HepG2 (cell line): ENCODE data around the gene PEA15. TPM values are rescaled to one million over a fixed set of nuclear protein-coding genes. Genes with fewer than 3 reads are reported as not detected.

ENCODE experiments used
- CBFB ChIP-seq: sonication (generic); formaldehyde crosslinking; IDR thresholded peaks from 2 replicates; pipeline ENCODE4 v1.4.0; 2020; ENCODE audit warnings: missing genetic modification reagents
- CENPX ChIP-seq: sonication (generic); formaldehyde crosslinking; IDR thresholded peaks from 2 replicates; pipeline ENCODE4 v1.9.0; 2021; ENCODE audit warnings: mild to moderate bottlenecking, missing genetic modification reagents, moderate library complexity
- DPF2 ChIP-seq: sonication (generic); formaldehyde crosslinking; IDR thresholded peaks from 2 replicates; pipeline ENCODE4 v1.4.0; 2020; ENCODE audit warnings: mild to moderate bottlenecking, low read depth, missing genetic modification reagents, borderline replicate concordance
- EP300 ChIP-seq, 3 experiments: sonication (generic) in 1 of 3; formaldehyde crosslinking in 1 of 3; IDR thresholded peaks; 2 replicates each; pipeline versions ENCODE4 v1.5.1 to v1.6.1; 2011 to 2020; ENCODE audit warnings: low read depth in 2 of 3, low read length in 2 of 3, borderline replicate concordance in 1 of 3, improper control_type of control experiment in 1 of 3, mild to moderate bottlenecking in 1 of 3, missing genetic modification reagents in 1 of 3, moderate library complexity in 1 of 3
- KLF11 ChIP-seq: IDR thresholded peaks from 2 replicates; pipeline ENCODE4 v1.6.1; 2016; ENCODE audit warnings: missing compliant biosample characterization
- PTBP1 ChIP-seq: fragments of 200-400 bp; formaldehyde crosslinking; IDR thresholded peaks from 2 replicates; pipeline ENCODE4 v1.6.1; 2018; ENCODE audit warnings: low read length, low read depth; ENCODE audit not compliant: poor library complexity, severe bottlenecking
- REXO4 ChIP-seq: sonication (generic); formaldehyde crosslinking; IDR thresholded peaks from 2 replicates; pipeline ENCODE4 v1.8.0; 2022; ENCODE audit warnings: missing genetic modification reagents, mild to moderate bottlenecking, borderline replicate concordance
- SP140L ChIP-seq: sonication (generic); formaldehyde crosslinking; IDR thresholded peaks from 2 replicates; pipeline ENCODE4 v1.4.0; 2020; ENCODE audit warnings: missing genetic modification reagents, borderline replicate concordance
- SP5 ChIP-seq: IDR thresholded peaks from 2 replicates; pipeline ENCODE4 v1.6.1; 2016; ENCODE audit warnings: low read depth, borderline replicate concordance
- TARDBP ChIP-seq: sonication (generic); formaldehyde crosslinking; IDR thresholded peaks from 2 replicates; pipeline ENCODE4 v1.8.0; 2022; ENCODE audit warnings: mild to moderate bottlenecking, missing genetic modification reagents
- TOE1 ChIP-seq: sonication (generic); formaldehyde crosslinking; IDR thresholded peaks from 2 replicates; pipeline ENCODE4 v1.4.0; 2020; ENCODE audit warnings: mild to moderate bottlenecking, missing genetic modification reagents
- ZNF317 ChIP-seq: sonication (generic); formaldehyde crosslinking; IDR thresholded peaks from 2 replicates; pipeline ENCODE4 v1.5.0; 2020; ENCODE audit warnings: mild to moderate bottlenecking, missing genetic modification reagents
- ZNF33B ChIP-seq: sonication (generic); formaldehyde crosslinking; IDR thresholded peaks from 2 replicates; pipeline ENCODE4 v1.5.1; 2020; ENCODE audit warnings: mild to moderate bottlenecking, missing genetic modification reagents
- ZNF558 ChIP-seq: sonication (generic); formaldehyde crosslinking; IDR thresholded peaks from 2 replicates; pipeline ENCODE4 v1.9.0; 2022; ENCODE audit warnings: mild to moderate bottlenecking, missing genetic modification reagents, borderline replicate concordance
- ZNF75D ChIP-seq: sonication (generic); formaldehyde crosslinking; IDR thresholded peaks from 2 replicates; pipeline ENCODE4 v1.8.1; 2023; ENCODE audit warnings: missing genetic modification reagents, mild to moderate bottlenecking, borderline replicate concordance
- ZNF891 ChIP-seq: sonication (generic); formaldehyde crosslinking; IDR thresholded peaks from 2 replicates; pipeline ENCODE4 v1.5.0; 2020; ENCODE audit warnings: mild to moderate bottlenecking, missing genetic modification reagents
- polyA plus RNA-seq, 8 experiments: library from polyadenylated mRNA; depleted of rRNA in 3 of 8; stranded (reverse) in 7 of 8; unstranded in 1 of 8; fragments of >200 nt; fragmentation: Illumina TruSeq in 4 of 8; extraction: Trizol in 4 of 8; gene quantifications; 2 replicates each; pipeline versions ENCODE4 v1.2.1 to v1.2.3, GENCODE V29; 2011 to 2016; ENCODE audit warnings: low read depth in 4 of 8, missing spikeins in 1 of 8, mixed read lengths in 1 of 8; ENCODE audit not compliant: insufficient read depth in 1 of 8
- total RNA-seq, 5 experiments: library from RNA; depleted of rRNA; stranded (reverse); fragments of >200 nt; fragmentation: Illumina TruSeq; extraction: Trizol; gene quantifications; 2 replicates each; pipeline ENCODE4 v1.2.3, GENCODE V29; 2016; ENCODE audit warnings: low read depth in 1 of 5
- TF ChIP-seq, protein P1 (sequence below): sonication (generic); formaldehyde crosslinking; IDR thresholded peaks from 2 replicates; pipeline ENCODE4 v1.4.0; 2020; ENCODE audit warnings: missing genetic modification reagents, mild to moderate bottlenecking, borderline replicate concordance
- TF ChIP-seq, protein P2 (sequence below): sonication (generic); formaldehyde crosslinking; IDR thresholded peaks from 2 replicates; pipeline ENCODE4 v1.9.0; 2021; ENCODE audit warnings: missing genetic modification reagents, borderline replicate concordance
- TF ChIP-seq, protein P3 (sequence below): sonication (generic); formaldehyde crosslinking; IDR thresholded peaks from 2 replicates; pipeline ENCODE4 v1.5.0; 2020; ENCODE audit warnings: mild to moderate bottlenecking, low read depth, missing genetic modification reagents, borderline replicate concordance
- TF ChIP-seq, protein P4 (sequence below): sonication (generic); formaldehyde crosslinking; IDR thresholded peaks from 2 replicates; pipeline ENCODE4 v1.4.0; 2020; ENCODE audit warnings: mild to moderate bottlenecking, low read depth, missing genetic modification reagents

The PEA15 gene
- total and polyA plus RNA-seq, 2 of the 13 experiments (the other 11 are each of a cell fraction or from before 2014, with no cell fraction given): 12.1 to 35.2 TPM

DNA sequence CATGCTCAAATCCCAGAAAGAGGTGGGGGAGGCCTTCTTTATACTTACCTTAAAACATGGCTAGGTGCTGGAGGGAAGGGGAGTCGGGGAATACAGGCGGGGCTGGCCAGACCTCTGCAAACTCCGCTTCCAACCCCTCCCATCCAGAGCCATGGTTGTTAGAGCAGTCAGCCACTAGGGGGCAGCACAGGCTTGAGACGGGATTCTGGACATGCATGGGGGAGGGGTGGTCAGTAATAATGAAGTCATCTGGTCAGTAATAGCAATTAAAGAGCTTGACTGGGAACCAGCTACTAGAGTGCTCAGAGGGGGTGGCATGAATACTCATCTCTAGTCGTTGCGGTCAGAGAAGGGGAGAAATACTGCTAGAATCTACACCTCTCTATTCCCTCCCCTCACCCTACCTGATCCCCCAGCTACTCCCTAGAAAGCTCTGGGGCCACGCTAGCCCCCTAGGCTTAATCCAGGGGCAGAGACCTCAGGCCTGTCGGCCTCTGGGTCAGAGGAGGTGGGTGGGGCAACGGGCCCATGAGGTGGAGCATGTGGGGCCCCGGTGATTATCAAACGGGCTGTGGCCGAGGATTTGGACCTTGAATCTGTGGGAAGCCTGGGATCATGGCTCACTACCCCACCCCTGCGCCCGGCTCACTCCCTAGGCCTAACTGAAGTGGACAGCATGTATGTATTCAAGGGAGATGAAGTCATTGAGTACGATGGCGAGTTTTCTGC lies 11.9 kb upstream of the PEA15 start (continued):
- TF ChIP-seq REXO4 (no peak), ZNF317 (CRISPR knock-in tag) (no peak), CBFB (no peak), SP140L (CRISPR knock-in tag) (no peak), ZNF33B (CRISPR knock-in tag) (0 out of 2 replicates have a peak, but pooled peaks have one; percentile 80), DPF2 (CRISPR knock-in tag) (peak; percentile 64; the same call in 1 of the 2 replicates), ZNF558 (CRISPR knock-in tag) (no peak), ZNF75D (CRISPR knock-in tag) (no peak), KLF11 (no peak), TARDBP (CRISPR knock-in tag) (no peak), CENPX (CRISPR knock-in tag) (no peak), SP5 (CRISPR knock-in tag) (peak; percentile 87), TOE1 (CRISPR knock-in tag) (no peak), ZNF891 (CRISPR knock-in tag) (no peak), EP300 (IDR thresholded peaks at IDR 0.05; ENCODE audit: low read depth in 2 of 2, low read length in 2 of 2) (peak in 1 of 2 experiments; percentile 24; a peak in 1 of 4 replicates), EP300 (CRISPR knock-in tag; IDR thresholded peaks at IDR 0.05; ENCODE audit: borderline replicate concordance) (no peak), PTBP1 (no peak)
- TF ChIP-seq, protein P1, sequence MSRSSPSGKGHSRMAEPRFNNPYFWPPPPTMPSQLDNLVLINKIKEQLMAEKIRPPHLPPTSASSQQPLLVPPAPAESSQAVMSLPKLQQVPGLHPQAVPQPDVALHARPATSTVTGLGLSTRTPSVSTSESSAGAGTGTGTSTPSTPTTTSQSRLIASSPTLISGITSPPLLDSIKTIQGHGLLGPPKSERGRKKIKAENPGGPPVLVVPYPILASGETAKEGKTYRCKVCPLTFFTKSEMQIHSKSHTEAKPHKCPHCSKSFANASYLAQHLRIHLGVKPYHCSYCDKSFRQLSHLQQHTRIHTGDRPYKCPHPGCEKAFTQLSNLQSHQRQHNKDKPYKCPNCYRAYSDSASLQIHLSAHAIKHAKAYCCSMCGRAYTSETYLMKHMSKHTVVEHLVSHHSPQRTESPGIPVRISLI (CRISPR knock-in tag): no peak
- TF ChIP-seq, protein P2, sequence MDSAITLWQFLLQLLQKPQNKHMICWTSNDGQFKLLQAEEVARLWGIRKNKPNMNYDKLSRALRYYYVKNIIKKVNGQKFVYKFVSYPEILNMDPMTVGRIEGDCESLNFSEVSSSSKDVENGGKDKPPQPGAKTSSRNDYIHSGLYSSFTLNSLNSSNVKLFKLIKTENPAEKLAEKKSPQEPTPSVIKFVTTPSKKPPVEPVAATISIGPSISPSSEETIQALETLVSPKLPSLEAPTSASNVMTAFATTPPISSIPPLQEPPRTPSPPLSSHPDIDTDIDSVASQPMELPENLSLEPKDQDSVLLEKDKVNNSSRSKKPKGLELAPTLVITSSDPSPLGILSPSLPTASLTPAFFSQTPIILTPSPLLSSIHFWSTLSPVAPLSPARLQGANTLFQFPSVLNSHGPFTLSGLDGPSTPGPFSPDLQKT (CRISPR knock-in tag): no peak
- TF ChIP-seq, protein P3, sequence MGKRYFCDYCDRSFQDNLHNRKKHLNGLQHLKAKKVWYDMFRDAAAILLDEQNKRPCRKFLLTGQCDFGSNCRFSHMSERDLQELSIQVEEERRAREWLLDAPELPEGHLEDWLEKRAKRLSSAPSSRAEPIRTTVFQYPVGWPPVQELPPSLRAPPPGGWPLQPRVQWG (CRISPR knock-in tag): no peak
- TF ChIP-seq, protein P4, sequence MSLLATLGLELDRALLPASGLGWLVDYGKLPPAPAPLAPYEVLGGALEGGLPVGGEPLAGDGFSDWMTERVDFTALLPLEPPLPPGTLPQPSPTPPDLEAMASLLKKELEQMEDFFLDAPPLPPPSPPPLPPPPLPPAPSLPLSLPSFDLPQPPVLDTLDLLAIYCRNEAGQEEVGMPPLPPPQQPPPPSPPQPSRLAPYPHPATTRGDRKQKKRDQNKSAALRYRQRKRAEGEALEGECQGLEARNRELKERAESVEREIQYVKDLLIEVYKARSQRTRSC (CRISPR knock-in tag): no peak
